ENCODE measurements around the gene PTPRS. TPM values are rescaled to one million over a fixed set of nuclear protein-coding genes. Genes with fewer than 3 reads are reported as not detected.
A peak's percentile ranks its signal among the peaks of the same experiment; 100 is the strongest.

PTPRS gene
- total and polyA plus RNA-seq, 2 of the 8 experiments (the other 6 are each of a cell fraction or from before 2014, with no cell fraction given) = 96.8 to 223 TPM

- TF ChIP-seq GTF2F1 (IDR thresholded peaks at IDR 0.05; ENCODE audit: borderline replicate concordance, low read depth, low read length) (no peak), YY1 (IDR thresholded peaks at IDR 0.05; ENCODE audit: low read depth, low read length) (0 out of 2 replicates have a peak, but pooled peaks have one; percentile 22), TAF1 (IDR thresholded peaks at IDR 0.05; ENCODE audit: low read depth, low read length) (no peak), EZH2 (IDR thresholded peaks at IDR 0.05; ENCODE audit: low read depth, low read length, severe bottlenecking) (no peak), SP1 (IDR thresholded peaks at IDR 0.05; ENCODE audit: low read depth, low read length) (no peak), FOSL1 (IDR thresholded peaks at IDR 0.05; ENCODE audit: insufficient read depth, low read depth, low read length) (no peak), ZNF274 (IDR thresholded peaks at IDR 0.05; ENCODE audit: borderline replicate concordance, extremely low read depth, low read length) (no peak), HDAC2 (IDR thresholded peaks at IDR 0.05; ENCODE audit: borderline replicate concordance in 1 of 2, low read depth in 2 of 2, low read length in 2 of 2) (no peak), RAD21 (IDR thresholded peaks at IDR 0.05 in 1 of 2, conservative IDR thresholded peaks at IDR 0.05 in 1 of 2; ENCODE audit: low read depth in 2 of 2, low read length in 2 of 2) (peak; percentile 68 to 69), TEAD4 (IDR thresholded peaks at IDR 0.05; ENCODE audit: low read depth, low read length) (no peak)
Observed at GRCh38 chr19:5369962-5370367, 29.4 kb upstream of the PTPRS start (continued).

All from H1 (cell line).